GM18499 (cell line): ENCODE measurements around the gene RAB36.

ENCODE experiments used
- ATAC-seq: cut with Tn5 transposase; IDR thresholded peaks from one replicate; pipeline ENCODE4 v1.9.1; 2021; ENCODE audit warnings: moderate number of reproducible peaks; ENCODE audit not compliant: insufficient read depth, unreplicated experiment

RAB36 gene

DNA sequence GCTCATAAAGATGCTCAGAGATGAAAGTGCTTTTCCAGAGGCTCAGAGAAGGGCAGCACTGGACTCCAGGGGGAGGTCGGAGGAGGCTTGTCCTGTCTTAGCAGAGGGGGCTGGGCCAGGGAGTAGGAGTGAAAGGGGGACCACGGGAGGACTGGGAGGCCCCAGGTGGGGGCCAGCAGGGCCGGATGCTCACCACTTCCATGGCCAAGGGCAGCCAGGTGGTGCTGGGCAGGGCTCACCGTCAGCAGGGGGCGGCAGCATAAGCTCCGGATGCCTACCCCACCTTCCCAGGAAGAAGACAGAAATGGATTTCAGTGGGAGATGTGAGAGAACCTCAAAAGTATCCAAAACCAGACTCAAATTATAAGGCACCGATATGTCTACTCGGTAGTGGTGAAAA is 11.0 kb downstream of the RAB36 start:
- no peak for ATAC-seq

DNA sequence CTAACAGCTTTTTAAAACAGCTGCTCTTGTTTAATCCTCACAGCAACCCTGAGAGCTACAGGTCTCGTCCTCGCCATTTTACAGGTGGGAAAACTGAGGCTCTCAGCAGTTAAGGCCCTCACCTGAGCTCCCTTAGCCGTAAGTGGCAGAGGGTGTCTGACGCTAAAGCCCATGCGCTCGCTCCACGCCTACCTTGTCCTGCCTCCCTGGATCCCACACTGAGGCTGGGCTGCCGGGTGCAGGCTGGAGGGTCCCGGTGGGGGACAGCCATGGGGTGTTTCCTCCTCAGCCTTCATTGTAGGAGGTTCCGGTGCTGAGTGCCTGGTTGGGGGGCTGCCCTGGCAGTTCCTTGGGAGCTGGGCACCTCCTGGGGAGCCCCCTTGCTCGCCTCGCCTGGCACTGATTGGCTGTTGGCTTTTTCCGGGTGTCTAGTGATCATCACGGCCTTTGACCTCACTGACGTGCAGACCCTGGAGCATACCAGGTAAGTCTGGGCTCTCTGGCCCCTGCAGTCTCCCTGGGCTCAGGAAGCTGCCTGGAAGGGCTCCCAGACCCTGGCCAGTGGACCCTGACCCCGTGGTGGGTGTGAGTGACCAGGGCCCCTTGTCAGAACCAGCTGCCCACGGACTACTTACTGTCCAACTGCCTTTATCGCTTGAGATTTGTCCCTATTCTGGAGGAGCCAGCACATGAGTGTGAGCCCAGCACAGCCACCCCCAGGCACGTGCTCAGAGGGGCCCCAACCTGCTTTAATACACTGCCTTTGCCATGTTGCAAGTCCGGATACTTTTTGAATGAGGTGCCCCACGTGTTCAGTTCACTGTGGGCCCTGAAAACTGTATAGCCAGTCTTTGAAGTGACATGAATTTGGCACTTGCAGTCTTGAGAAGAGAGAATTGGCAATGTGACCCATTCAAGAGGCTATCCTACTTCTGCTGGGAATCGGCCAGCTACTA is 12.6 kb downstream of the RAB36 start:
- no peak for ATAC-seq

DNA sequence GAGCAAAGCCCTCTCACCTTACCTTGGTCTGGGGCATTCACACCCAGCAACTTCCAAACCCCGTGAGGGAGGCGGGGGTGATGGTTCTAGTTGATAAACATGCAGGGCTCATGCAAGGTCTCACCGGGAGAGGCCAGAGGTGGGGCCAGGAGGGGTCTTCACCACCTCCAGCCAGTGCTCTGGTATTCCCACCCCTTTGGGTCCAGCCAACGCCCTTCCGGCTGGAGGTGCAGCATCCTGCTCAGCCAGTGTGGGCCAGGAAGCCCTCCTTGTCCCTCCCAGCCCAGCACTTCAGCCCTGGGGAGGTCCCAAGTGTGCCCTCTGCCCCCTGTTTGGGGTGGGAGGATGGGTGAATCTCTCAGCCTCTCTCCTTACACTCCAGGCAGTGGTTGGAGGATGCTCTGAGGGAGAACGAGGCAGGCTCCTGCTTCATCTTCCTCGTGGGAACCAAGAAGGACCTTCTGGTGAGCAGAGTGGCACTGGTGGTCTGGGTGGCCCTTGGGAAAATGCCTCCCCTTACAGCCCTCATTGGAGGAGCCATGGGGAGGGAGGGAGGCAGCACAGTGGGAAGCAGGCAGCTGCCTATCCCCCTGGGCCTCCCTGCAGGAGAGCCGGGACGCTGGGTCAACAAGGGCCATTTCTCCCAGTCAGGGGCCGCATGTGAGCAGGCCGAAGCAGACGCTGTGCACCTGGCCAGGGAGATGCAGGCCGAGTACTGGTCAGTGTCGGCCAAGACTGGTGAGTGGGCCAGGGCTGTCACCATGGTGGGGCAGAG is 13.4 kb downstream of the RAB36 start:
- no peak for ATAC-seq

DNA sequence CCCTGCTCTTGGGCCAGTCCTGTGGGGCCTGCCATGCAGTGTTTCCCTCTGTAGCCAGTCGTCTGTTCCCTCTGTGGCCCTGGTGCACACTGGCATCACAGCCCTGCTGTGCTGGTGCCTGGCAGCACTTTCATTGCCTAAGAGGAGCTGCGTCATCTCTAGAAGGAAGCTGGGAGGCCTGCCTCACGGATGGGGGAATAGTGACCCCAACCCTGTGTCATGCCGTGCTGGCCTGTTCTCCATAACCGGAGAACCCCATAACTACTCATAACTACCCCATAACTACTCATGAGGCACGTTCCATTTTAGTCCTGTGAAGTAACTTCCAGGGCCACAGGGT is 14.0 kb downstream of the RAB36 start:
- no peak for ATAC-seq

DNA sequence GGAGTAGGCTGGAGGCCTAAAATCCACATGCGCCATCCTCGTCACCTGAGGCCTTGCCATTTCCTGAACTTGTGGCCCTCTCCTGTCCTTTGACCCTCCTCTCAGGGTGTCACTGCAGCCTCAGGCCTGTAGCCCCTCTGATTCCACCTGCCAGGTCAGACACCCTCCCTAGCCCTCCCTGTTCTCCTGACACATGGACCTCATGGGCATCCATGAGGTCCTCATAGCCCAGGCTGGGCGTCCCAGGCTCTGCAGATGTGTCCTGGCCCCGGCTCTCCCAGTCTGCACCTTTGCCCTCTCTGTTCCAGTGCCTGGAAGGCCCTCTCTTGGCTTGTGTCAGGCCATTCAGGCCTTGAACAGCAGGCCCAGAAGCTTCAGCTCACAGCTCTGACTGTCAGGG is 15.8 kb downstream of the RAB36 start:
- ATAC-seq: no peak

DNA sequence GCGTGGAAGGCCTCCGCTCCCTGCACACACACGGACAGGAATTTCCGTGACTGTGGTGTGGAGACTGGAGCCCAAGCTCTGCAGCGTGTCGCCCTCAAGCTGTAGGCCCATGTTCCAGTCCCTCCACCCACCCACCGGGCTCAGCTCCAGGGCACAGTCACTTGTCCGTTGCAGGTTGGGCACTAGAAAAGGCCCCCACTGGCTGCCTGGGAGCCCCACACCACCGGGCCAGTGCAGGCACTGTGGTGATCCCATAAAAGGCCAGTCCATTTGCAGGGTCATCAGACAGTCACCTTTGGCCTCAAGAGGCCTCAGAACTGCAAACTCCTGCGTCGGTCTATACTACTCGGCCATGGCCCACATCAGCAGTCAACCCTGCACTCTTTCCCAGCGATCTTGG is 16.3 kb downstream of the RAB36 start:
- no peak for ATAC-seq

DNA sequence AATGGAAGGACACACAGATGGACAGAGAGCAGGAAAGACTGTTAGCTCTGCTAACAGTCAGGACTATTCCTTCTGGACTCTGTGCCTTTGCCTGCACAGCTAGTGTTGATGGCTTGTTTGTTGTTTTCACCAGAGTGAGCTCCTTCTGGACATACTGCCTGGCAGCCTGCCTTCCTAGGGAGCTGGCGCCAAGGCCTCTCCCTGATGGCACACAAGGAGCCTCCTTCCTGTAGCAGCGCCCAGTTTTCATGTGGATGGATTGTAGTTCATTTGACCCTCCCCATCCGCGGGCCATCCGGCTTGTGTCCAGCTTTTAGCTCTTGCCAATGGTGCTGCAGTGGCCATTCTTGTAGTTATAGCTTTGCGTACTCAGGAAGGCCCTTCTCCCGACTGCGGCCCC is 18.4 kb downstream of the RAB36 start:
- ATAC-seq: no peak

DNA sequence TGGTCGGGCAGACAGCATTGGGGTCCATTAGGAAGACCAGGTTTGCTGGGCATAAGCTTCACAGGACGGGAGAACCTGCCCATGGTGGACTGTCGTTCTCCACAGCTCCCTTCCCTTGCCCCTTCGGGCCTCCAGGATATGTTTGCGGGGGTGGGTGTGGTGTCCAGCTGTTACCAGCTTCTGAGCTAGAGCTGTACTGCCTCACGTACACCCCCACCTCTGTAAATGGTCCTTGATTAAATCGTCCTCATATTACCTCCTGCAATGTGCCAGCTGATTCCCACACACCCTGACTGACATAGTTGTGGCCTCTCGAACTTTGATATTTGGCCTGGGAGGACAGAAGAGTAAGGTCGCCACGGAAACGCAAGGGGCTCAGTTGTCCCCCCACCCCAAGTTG is 18.8 kb downstream of the RAB36 start:
- no peak for ATAC-seq

DNA sequence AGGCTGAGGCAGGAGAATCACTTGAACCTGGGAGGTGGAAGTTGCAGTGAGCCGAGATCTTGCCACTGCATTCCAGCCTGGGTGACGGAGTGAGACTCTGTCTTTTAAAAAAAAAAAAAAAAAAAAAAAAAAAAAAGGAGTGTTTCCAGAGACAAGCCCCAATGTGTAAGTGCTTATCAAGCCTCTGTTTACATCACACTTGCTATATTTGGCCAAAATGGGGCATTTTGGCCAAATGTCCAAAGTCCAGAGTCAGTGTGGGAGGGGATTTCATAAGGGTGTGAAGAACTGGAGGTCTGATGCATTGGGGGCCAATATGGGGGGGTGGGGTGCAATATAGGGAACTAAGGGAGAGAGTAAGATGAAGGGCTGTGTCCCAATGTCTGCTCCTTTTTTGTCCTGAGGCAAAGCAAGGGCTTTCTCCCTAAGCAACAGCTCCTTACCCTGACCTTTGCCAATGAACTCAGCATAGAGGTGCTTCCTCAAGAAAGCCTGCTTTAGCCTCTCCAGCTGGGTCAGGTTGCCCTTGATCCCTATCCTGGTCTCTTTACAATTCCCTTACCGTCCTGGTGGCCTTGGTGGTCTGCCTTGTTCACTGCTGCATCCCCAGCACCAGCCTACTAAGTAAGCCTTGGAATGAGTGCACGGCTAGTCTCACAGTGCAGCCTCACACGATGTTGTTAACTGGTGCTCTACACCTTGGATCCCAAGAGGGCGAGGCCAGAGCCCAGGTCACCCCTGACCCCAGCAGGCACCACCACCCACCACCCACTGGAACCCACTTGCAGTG is 21.0 kb downstream of the RAB36 start:
- no peak for ATAC-seq

DNA sequence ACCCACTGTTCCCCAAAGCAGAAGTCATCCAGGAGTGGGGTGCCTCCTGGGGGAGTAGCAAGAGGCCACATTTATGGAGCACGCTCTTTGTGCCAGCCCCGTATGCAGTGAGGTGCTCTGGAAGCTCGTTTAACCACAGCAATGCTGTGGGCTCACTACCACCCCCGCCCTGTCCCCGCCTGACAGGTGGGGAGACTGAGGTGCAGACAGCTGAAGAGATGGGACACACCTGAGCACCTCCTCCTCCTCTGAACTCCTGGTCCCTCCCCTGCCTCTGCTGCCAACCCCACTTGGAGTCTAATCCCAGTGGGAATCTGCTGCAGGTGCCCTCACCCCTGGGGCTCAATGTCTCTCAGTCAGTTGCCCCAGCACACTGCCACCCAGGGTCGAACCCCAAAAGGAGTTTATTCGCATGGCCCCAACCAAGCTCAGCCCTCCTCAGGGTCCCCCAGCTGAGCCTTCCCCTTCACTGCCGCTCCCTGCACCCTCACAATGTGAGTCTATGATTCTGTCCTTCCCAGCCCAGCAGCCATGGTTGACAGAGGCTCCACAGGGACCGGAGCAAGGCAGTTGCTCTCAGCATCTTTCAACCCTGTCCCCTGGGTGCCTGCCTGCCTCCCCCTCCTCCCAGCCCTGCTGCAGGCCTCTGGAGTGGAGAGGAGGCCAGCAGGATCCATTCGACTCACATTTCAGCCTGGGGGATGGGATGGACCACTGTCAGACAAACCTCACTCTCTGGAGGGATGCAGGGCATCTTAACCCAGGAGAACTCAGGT is 21.8 kb downstream of the RAB36 start:
- ATAC-seq: no peak

DNA sequence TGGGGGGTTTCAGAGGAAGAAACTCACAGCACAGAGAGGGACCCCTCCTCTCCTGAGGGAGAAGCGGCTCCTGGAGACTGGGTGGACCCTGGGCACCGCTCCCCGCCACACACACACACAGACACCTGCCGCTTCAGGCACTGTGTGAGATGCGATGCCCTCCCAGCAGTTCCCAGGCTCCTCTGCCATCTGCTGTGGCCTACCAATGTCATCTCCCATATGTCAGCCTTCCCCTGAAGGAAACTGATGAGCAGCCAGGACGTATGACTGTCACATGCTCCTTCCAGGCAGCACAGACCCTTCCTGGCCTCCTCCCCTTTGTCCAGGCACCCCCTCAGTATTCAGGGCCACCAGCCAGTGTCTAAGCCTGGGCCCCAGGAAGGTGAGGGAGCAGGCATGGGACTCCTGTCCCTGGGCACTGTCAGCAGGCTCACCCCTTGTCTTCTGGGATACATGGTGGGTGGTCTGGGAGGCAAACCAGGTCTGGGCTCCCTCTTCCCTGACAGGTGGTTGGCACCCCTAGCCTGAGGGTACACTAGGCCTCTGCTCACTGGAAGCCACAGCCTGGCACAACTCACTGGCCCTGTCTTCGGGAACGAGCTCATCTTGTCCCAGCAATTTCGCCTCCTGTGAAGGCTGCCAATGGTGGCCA is 23.2 kb downstream of the RAB36 start:
- ATAC-seq: no peak

DNA sequence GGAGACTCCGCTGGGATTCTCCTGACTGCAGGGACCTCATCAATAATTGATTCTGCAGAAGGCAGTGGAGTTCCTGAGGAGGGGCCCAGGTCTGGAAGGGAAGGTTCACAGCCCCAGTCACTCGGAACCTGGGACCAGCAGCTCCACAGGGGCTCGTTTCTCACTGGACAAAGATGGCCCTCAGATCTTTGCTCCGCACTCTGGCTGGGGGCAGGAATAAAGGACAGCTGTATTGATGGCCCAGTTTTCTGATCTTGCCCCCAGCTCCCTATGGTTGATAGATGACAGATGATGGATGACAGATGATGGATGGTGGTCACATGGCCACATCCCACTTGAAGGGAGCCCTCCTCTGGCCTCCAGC is 23.7 kb downstream of the RAB36 start:
- ATAC-seq: no peak

DNA sequence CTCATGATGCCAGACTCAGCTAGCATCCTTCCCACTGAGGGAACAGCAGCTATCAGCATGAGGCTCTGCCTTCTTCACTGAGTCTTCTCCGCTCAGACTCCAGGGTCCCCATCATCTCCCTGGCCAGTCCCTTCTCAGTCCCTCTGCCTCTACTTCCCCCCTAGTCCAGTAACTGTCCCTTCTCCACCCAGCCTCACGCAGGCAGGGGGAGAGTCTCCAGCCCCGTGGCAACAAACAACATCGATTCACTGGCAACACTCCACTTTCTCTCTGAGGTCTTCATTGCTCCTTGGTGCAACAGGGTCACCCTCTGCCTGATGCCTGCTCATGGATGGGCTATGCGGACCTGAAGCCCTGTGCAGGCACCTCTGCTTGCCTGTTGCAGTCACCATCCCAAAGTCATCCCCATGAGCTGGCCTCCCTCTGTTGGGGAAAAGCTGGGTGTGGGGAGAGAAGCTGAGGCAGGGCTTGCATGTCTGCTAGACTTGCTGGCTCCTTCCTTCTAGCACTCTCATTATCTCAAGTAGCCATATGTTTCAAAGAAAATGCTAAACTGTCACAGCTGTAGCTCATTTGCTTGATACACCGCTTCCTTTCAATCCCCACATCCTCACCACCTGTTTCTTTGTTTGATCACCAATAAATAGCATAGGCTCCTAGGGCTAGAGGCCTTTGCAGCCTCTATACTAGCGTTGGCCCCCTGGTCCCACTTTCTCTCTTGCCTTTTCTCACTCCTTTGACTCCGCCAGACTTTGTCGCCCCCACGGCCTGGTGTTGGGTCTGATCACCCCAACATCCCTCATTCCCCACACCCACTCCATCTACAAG is 30.8 kb downstream of the RAB36 start:
- ATAC-seq: no peak

DNA sequence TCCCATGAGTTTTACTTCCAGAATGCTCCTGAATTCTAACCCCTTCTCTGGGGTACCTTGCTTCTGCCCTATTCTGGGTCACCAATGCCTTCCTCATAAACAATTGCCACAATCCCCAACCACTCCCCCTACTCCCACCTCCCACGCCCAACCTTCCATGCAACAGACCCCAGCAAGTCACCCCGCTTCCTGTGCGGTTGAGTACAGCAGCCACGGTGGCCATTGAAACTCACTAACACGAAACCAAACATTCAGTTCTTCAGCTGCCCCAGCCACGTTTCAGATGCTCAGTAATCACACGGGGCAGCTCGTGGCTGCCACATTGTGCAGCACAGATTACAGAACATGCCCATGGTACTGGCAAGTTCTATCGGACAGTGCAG is 31.4 kb downstream of the RAB36 start:
- ATAC-seq: no peak

DNA sequence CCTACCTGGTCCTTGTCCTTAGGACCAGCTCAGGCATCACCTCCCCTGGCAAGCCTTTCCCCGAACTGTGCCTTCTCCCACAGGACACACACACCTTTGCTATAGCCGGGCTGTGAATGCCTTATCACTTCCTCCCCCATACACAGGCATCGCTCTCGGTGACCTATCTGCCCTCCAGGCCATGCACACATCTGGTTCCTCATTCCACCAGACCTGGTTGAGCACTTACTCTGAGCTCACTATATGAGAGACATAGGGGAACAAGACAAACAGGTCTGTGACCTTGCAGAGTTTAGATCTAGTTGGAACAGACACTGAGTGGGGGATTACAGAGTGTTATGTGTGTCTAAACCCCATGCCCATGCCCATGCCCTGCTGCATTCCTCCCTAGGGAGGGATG is 31.9 kb downstream of the RAB36 start:
- ATAC-seq: no peak

DNA sequence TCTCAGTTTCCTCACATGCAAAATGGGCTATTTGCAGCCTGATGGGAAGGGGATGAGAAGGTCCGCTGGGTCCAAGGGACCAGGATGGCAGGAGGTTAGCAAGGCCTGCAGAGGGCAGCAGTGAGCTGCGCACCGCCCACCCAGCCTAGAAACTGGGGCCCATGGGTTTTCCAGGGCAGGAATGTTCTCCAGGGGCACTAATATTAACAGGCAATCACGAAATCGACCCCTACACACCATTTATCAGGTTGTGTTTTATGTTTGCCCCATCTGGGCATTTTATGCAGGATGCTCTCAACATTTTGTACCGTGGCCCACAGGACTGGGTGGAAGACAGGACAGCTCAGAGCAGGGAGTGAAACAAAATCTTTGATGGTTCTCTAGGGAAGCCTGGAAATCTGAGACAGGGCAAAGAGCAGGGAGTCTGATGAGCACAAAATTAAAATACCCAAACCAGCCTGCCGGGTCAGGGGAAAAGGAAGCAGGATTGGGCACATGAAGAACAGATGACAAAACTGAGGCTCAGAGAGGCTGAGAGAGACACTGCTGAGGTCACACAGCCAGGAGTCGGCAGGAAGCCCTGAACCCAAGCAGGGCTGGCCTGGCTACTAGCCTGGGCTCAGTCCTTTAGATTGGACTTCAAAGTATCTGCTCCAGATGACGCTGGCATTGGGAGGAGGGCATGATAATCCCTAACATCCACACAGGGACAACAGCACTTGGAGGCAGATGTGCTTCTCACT is 33.4 kb downstream of the RAB36 start:
- ATAC-seq: no peak

DNA sequence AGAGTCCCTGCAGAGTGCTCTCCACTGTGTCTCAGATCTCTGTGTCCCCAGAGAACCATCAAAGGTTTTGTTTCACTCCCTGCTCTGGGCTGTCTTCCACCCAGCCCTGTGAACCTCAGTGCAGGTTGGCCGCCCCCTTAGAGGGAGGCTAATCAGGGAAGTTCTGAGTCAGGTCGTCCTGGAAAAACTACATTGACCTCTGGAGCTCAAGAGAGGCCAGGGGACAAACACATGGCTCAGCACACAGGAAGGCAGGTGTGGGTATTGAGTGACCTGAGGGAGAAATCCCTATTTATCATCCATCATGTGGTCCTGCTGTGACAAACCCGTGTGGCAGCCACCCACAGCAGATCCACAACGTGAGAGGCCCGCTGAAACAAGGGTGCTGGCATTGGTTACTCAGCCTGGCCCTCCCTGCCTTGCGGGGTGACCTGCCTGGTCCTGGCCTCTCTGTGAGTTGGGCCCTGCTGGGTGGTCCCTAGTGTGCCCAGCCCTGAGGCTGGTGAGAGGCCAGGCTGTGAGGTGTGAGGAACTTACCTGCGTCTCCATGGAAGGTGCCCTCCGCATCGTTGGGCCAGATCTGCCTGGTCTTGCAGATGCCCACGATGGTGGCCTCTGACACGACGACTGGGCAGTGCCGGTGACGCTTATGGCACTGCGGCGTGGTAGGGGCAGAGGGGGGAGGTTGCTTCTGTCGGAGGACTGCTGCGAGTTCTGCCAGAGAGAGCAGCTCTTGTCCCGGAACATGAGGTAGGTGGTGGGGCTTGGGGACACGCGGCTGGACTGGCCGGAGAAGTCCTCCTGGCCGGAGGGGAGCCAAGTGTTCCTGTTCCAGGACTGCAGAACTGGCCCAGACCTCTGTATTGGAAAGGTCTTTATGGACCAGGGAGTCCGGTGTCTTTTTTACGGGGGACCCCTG is 34.4 kb downstream of the RAB36 start:
- ATAC-seq: no peak
